Measurements from ENCODE around the gene DIO3.
A peak's percentile ranks its signal among the peaks of the same experiment; 100 is the strongest.

Gene DIO3

DNA sequence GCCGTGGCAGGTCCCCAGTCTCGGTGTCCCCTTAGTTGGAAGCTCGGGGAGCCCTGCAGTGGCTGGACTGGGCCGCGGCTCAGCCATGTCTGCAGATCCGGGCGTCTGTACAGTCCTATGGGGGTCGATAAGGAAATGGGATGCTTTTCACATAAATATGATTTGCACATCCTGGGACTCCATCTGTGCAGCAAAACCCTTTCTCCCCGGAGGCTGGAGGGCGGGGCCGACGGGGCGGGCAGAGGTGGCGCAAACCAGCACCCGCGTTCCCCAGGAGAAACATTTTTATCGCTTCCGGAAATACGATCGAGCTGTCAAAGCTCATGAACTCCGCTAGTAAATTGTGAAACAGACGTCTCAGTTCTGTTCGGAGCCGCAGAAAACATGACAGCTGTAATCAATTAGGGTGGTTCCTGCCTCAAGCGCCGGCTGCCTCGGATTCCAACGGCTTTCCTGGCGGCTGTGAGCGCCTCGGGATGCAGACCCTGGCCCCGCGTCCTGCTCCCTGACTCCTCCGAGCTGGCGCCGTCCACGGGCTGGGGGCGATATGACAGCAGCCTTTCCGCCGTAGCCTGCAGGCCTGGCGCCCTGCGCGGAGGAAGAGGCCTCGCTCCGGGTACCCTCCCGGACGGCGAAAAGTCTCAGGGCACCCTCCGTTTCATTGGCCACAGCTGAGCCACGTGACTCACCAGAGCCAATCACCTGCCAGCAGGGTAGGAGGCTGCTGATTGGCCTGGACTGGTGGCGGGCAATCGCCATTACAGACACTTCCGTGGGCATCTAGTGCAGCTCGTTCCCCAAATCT, 23.0 kb downstream of the DIO3 start:
- DNase-seq (ENCODE audit: low spot score), result peak; percentile 85

DNA sequence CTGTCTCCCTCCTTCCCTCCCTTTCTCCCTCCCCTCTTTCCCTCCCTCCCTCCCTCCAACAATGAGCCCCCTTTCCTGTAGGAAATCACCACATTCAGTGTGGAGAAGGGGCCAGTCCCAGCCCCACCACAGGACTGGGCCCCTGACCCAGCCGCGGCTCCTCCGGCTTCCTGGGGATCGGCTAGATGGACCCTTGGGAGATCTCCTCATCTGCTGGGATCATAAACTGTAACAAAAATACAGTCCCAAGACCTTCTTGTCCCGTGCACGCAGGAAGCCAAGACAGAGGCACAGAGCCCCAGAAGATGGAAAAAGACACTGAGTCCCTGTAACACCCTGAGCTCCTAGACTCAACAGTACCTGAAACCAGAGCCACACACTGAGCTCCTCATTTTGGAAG, 23.9 kb downstream of the DIO3 start:
- no peak for DNase-seq (ENCODE audit: low spot score)

- no peak for DNase-seq (ENCODE audit: low spot score)
These were observed 25.5 kb downstream of the DIO3 start for GRCh38 chr14:101586531-101587430.

DNA sequence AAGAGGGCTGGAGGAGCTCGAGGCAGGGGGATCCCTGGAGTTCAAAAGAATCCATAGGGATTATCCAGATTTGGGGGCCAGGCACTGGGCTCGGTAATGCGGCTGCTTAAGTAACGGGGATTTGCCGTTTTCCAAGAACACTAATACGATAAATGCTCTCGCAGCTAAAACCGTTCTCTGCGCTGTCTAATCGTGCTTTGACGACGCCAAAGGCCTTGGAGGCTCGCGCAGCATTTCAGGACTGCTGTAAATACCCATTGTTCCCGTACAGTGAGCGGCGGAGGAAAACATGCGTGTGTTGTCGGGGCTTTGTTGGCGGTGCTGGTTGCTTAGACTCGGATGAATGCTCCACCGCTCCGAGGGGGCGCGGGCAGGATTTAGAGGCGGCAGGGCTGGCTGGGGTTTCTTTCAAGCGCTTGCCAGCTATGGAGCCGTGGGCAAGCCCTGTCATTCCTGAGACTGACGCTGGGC, 26.2 kb downstream of the DIO3 start:
- DNase-seq (ENCODE audit: low spot score), result no peak

DNA sequence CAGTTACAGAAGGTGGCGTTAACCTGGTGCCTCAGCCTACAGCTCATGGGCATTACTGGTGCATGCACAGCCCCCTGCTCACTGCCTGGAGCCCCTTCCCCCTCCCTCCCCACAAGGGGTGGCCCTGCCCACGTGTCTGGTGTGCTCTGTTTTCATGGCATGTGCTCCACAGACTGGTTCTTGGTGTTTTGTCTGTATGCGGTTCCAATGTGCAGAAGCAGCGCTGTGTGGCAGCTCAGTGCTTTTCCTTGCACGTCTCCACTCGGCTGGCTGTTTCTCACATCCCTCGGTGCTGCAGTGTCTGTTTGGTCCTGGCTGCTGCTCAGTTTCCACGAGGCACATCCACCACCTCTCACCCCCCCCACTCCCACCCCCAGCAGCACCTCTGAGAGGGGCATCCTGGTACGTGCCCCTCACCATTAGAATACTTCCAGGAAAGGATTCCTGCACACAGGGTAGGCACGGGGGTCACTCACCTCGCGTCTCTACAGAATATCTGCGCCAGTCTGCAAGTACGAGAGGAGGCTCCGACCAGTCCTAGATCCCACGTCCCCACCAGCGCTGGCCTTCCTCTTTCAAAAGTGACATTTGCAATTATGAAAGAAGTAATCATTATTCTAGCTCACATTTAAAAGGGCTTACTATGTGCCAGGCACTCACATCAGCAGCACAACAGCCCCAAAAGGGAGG, 27.1 kb downstream of the DIO3 start:
- DNase-seq (ENCODE audit: low spot score), result no peak

- no peak for DNase-seq (ENCODE audit: low spot score)
These were observed 27.7 kb downstream of the DIO3 start for GRCh38 chr14:101588990-101589389.

DNA sequence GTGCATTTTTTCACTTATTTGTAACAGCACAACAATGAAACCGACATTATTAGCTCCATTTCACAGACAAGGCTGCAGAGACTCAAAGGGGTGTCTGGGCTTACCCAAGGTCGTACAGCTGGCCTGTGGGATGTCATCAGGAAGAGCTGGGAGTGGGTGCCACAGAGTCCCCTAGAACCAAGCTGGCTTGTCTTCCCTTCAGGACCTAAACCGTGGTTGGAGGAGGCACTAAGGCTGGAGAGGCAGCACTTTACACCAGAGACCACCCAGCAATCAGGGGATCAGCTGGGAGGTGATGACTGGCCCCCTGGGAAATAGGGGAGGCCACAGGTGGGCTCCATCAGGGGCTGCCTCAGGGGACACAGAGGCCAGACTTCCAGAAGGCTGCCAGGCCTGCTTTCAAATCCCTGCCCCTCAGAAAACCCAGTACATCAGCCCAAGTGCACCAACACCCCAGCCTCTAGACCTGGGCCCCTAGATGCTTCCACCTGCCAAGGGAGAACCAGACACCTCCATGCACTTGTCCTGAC, 28.3 kb downstream of the DIO3 start:
- DNase-seq (ENCODE audit: low spot score), result no peak

DNA sequence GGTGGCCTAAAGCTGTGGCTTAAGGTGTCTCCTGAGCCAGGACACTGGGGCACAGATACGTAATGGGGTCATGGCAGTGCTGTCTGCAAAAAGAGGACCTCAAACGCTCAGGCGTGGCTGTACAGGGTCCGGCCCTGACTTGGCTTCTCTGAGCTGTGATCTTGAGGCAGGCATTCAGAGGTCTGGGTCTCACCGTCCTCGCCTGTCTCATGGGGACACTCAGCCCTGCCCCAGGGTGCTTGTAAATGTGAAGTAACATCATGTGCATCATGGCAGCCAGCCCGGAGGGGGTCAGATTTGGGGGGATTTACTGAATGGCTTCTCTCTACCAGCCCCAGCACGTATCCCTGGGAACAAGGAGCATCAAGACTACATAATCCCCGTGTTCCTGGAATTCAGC, 28.8 kb downstream of the DIO3 start:
- no peak for DNase-seq (ENCODE audit: low spot score)

DNA sequence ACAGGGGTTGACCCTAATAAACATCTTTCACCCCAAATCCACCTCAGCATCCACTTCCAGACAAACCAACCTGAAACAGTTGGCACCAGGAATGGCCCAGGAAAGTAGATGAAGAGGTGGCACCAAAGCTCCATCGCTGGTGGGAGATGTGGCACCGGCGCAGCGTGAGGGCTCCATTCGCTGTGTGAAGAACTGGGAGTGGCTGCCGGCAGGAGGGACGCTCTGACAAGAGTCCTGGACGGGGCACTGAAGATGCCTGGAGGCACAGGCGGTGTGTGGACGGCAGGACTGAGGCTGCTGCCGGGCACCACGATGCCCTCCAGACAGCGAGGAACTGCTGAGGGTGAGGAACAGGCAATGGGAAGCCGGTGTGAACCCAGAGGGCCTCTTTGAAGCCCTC, 29.3 kb downstream of the DIO3 start:
- no peak for DNase-seq (ENCODE audit: low spot score)

DNA sequence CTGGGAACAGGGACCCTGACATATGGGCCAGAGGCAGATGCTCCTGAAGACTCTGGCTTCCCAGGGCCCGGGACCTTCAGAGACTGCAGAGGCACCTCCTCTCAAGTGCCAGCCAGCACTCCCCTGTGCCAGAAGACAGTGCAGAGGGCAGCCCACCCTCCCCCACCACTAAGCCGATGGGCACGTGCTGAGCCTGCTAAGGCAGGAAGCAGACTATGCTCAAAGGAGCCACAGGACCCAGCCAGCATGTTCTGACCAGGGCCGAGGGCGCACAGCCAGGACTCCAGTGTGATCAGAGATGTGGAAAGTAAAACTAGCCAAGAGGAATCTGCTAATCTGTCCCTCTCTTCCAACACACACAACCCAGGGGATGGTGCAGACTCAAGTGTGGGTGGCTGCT, 29.8 kb downstream of the DIO3 start:
- DNase-seq (ENCODE audit: low spot score), result no peak

DNA sequence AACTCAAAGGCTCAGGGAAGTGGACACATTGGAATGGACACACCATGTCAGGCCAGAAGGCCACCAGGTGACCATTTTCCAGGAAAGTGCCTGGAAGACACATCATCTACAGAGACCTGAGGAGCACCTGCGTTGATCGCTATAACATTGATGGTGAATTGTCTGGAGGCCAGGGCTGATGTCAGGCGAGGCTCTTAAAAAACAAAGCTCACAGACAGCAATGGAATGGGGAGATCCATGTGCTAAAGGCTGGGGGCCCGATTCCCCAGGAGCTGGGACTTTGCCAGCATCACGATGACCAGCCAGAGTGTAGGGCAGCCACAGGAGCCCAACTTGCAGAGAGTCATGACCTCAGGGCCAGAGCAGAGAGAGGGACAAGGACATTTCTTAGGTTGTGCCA, 30.3 kb downstream of the DIO3 start:
- DNase-seq (ENCODE audit: low spot score), result no peak

DNA sequence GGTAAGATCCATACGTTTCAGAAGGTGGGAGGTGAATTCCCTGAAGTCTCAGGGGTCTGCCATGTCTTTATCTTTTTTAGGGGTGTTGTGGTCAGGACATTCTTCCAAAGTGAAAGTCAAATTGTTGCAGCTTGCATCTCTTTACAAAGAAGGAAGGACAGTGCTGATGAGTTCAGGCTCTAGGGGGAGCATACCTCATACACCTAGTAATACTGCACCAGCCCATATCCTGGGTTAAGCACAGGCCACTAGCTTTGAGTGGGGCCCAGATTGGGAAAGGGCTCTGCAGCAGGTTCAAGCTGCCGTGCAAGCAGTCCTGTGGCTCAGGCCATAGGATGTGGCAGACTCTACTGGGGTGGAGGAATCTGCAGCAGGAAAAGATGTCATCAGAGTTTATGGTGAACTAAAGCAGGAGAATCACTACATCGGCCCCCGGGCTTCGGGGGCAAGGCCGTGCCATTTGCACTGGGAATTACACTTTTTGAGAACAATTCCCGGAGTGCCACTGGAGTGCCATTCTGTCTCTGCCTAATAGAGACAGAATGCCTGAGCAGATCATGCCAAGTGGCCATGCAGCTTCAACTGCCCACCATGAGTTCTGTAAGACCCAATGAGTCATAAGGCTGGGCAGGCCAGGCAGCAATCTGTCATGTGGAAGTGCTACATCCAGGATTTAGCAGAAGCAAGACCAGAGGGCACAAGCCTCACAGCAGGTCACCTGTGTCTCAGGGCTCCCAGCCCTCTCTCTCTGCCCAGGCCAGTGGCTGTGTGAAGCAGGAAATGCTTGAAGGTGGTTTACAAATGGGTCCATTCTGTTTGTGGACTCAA, 32.3 kb downstream of the DIO3 start:
- DNase-seq (ENCODE audit: low spot score), result peak; percentile 2

DNA sequence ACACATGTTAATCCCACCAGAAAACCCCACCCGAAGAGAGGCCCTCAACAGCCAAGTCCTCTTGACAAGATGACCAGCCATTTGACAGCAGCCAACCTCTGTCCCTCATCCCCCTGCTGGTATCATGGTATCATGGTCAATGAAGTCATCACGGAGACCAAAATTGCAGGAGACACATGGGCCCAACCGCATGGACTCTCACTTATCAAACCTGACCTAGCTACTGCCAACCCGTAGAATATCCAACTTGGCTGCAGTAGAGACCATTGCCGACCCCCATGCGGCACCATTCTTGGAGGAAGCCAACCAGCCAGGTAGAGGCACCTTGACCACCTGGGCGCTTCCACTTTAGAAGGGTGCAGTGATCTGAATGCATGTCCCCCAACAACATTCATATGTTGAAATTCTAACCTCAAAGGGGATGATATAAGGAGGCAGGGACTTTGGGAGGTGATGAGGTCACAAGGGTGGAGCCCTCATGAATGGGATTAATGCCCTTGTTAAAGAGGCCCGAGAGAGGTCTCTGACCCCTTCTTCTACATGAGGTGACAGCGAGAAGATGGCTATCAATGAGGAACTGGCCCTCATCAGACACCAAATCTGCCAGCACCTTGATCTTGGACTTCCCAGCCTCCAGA, 33.3 kb downstream of the DIO3 start:
- DNase-seq (ENCODE audit: low spot score), result no peak

DNA sequence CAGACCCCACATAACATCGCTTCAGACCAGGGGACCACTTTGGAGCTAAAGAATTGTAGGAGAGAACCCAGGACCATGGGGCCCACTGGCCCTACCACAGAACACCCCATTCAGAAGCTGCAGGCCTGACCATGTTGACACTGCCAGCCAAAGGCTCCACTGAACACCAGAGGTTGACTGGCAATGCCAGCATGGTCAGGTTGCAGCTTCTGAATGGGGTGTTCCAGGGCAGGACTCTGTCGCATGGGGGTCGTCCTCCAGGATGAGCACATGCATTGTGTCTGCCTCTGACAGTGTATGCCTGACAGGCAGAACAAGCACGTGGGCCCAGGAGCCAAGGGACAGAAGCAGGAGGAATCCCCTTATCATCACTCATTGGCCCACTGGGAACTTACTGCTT, 34.1 kb downstream of the DIO3 start:
- DNase-seq (ENCODE audit: low spot score), result no peak

DNA sequence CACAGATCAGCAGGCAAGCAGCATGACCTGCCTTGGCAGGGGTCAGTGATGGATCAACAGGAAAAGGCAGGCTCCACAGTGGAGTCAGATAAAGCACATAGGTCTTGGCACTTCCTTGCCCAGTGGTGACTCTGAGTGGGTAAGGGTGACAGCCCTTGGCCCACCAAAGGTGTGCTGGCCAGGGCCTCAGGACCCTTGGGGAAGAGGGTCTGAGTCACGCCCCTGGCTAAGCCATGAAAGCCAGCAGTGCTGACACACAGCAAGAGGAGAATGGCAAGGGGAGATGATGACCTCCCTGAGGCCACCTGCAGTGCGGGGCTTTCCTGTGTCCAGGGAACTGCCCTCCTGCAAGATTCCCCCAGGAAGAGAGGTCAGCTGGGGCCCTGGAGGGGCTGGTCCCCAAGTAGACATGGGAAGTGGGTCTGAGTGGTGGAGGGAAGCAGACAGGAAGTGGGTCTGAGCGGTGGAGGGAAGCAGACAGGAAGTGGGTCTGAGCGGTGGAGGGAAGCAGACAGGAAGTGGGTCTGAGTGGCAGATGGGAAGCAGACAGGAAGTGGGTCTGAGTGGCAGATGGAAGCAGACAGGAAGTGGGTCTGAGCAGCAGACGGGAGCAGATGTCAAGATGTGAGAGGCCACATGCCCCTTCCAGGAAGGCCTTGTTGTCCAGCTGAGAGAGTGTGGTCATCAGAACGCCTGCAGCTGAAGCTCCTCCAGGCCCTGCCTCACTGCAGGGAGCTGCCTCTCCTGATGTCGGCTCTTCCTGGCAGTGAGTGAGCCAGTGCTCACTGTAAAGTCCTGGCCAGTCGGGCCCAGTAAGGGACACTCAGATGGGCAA, 34.8 kb downstream of the DIO3 start:
- DNase-seq (ENCODE audit: low spot score), result peak; percentile 3

DNA sequence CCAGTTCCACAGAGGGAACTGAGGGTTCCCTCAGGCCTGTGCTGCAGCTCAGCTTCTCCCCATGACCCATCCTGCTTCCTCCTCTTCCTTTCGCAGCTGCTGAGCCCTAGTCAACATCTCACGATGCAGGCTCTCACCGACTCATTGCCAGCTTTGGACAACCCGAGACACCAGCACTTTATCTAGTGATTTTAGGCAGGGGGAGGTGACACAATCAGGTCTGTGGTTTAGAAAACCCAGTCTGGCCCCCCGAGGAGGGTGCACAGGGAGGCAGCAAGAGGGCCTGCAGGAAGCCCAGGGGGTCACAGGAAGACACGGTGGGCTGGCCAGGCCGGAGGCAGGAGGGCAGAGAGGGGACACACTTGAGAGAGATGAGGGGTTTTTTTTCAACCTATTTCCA, 35.4 kb downstream of the DIO3 start:
- peak; percentile 2 for DNase-seq (ENCODE audit: low spot score)

GRCh38 chr14:101598159-101598558, 36.9 kb downstream of the DIO3 start:
- no peak for DNase-seq (ENCODE audit: low spot score)

GRCh38 chr14:101598571-101599233, 37.4 kb downstream of the DIO3 start:
- peak; percentile 3 for DNase-seq (ENCODE audit: low spot score)

DNA sequence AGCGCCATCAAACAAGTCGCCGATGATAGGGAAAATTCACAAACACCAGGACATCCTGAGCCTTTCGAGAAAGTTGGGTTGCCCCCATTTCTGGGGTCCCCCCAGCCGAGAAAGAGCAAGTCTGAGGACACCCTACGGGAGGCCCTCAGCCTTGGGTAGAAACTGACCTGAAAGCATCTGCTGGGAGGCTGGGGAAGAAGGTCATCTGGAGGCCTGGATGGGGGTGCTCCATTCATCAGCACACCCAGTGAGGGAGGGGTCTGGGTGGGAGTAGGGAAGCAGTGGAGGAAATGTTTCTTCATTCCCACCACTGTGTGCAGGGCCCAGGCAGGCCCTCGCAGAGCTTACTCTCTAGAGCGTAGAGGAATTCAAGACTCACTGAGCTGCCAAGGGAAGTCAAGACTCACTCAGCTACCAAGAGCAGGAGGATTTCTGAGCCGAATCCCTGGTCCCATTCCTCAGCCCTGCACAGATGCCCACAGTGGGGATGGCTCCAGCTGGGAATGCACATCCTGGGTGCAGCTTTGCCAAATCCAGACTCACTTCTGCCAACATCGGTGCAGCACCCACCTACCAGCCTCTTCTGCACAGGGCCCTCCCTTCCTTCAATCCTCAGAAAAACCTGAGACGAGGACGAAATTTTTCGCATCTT, 38.1 kb downstream of the DIO3 start:
- DNase-seq (ENCODE audit: low spot score), result no peak

All from GM03348 (cell line).